GM12864 (cell line): ENCODE results near the gene FAP.

Experiments
- DNase-seq: peaks from one replicate; pipeline ENCODE4 v3.0.0-alpha.2; 2011; ENCODE audit warnings: low read depth
- H3K4me3 ChIP-seq: 2 replicates; pipeline ENCODE4 v1.5.1; 2011; ENCODE audit warnings: mild to moderate bottlenecking, low read depth, low read length, control low read depth
- CTCF ChIP-seq: IDR thresholded peaks from 2 replicates; pipeline ENCODE4 v1.5.1; 2011; ENCODE audit warnings: low read depth, mild to moderate bottlenecking, moderate library complexity, low read length, control low read depth, inconsistent platforms; ENCODE audit errors: missing control alignments

Gene FAP

GRCh38 chr2:162243294-162243693, at the start of gene FAP:
TSS of gene FAP (minus strand) at chr2:162243445. CDS start at chr2:162243327, 118 bp downstream.
- no peak for TF ChIP-seq CTCF
- no peak for DNase-seq
- no peak within 1 kb of the TSS for H3K4me3 ChIP-seq

GRCh38 chr2:162291748-162292147, 48.5 kb upstream of the FAP start:
- DNase-seq, result no peak
- H3K4me3 ChIP-seq, result no peak overlapping the region
- TF ChIP-seq CTCF, result no peak

GRCh38 chr2:162282765-162283425, 39.6 kb upstream of the FAP start:
- no peak overlapping the region for H3K4me3 ChIP-seq
- no peak for DNase-seq
- no peak for TF ChIP-seq CTCF

GRCh38 chr2:162280654-162281053, 37.4 kb upstream of the FAP start:
- no peak for DNase-seq
- no peak for TF ChIP-seq CTCF
- no peak overlapping the region for H3K4me3 ChIP-seq

GRCh38 chr2:162277381-162277780, 34.1 kb upstream of the FAP start:
- no peak for DNase-seq
- no peak for TF ChIP-seq CTCF
- no peak overlapping the region for H3K4me3 ChIP-seq

DNA sequence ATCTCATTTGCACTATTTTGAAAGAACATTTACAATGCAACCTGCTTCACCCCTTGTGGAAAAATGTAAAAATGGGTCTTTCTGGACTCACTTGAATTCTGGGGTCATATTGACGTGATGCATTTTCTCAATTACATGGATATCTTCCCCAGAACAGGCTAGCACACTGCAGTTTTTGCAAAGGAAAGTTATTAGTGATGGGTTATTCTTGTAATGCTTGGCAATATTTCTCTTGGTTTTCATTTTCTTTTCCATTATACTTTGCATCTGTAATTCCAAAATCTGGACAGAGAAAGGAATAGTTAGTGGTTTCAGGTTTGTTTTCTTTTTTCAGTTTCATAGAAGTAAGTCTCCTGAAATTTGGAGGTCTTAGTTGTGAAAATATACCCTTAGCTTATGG, 24.8 kb upstream of the FAP start:
- no peak for DNase-seq
- TF ChIP-seq CTCF, result no peak
- H3K4me3 ChIP-seq, result no peak overlapping the region

DNA sequence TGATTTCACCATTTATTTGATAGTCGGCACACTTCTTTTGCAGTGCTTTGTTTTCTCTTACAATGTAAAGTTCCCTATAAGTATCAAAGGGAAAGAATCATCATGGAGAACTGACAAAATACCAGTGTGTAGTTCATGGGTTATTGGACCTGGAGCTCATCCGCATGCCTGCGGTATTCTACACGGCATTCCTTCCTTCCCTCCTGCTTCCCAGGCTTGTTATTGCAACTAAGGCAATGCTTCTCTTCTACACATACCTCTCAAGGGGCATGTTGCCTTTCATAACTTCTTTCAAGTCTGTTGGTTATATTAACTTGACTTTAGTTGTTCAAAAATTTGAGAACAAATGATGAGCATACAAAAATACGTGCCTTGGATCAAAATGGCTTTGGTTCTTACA, 24.3 kb upstream of the FAP start:
- no peak for DNase-seq
- no peak for TF ChIP-seq CTCF
- no peak overlapping the region for H3K4me3 ChIP-seq
